Endothelial cell of umbilical vein (primary cell): Measurements from ENCODE around the gene DPP9. TPM values are rescaled to one million over a fixed set of nuclear protein-coding genes. Genes with fewer than 3 reads are reported as not detected.

Experiments
- BruUV-seq: library from RNA; stranded (reverse); fragments of 400-500 nt; replicated peaks from 2 replicates; lab custom pipeline; 2021; lab: Mats Ljungman, UMichigan
- CTCF ChIA-PET: fragments of 300-600, 350-600 bp; sonication (Branson Sonifier 250); formaldehyde crosslinking; loops from one replicate; lab custom pipeline; 2021; ENCODE audit warnings: antibody characterized with exemption, inconsistent platforms; lab: Charles Lee
- POLR2A ChIA-PET: fragments of 300-600, 350-600 bp; sonication (Branson Sonifier 250); formaldehyde crosslinking; loops from one replicate; lab custom pipeline; 2021; ENCODE audit warnings: antibody characterized with exemption, inconsistent platforms; lab: Charles Lee
- DNase-seq: peaks from one replicate; pipeline ENCODE4 v3.0.0-alpha.2; 2011; ENCODE audit warnings: low read depth, low spot score
- FAIRE-seq: peaks from 2 replicates; lab custom pipeline; 2011; peaks lifted over from hg19 to GRCh38; lab: Jason Lieb, UNC
- H2AFZ ChIP-seq: 2 replicates; pipeline ENCODE4 v1.6.0; 2012; ENCODE audit warnings: low read depth, low read length, control low read depth, inconsistent platforms
- H3K27ac ChIP-seq: 2 replicates; pipeline ENCODE4 v1.5.1; 2011; ENCODE audit warnings: low read depth, mild to moderate bottlenecking, control low read depth, low read length, moderate library complexity; ENCODE audit not compliant: insufficient read depth
- H3K27me3 ChIP-seq, 2 experiments: 2 replicates each; pipeline versions ENCODE4 v1.6.0 to v1.6.1; 2011; ENCODE audit warnings: low read length in 2 of 2, mixed read lengths in 1 of 2; ENCODE audit not compliant: control insufficient read depth in 2 of 2, insufficient read depth in 2 of 2
- H3K36me3 ChIP-seq, 2 experiments: 2 replicates in 1 of 2; 3 replicates in 1 of 2; pipeline ENCODE4 v1.5.1; 2011; ENCODE audit warnings: low read length in 2 of 2, mild to moderate bottlenecking in 1 of 2, moderate library complexity in 1 of 2; ENCODE audit not compliant: control insufficient read depth in 2 of 2, insufficient read depth in 2 of 2; ENCODE audit errors: extremely low read depth in 1 of 2
- H3K4me1 ChIP-seq: 3 replicates; pipeline ENCODE4 v1.5.1; 2011; ENCODE audit warnings: mild to moderate bottlenecking, low read length; ENCODE audit not compliant: control insufficient read depth, insufficient read depth; ENCODE audit errors: extremely low read depth
- H3K4me2 ChIP-seq: 2 replicates; pipeline ENCODE4 v1.6.1; 2011; ENCODE audit warnings: low read length, control low read depth, mixed read lengths; ENCODE audit not compliant: insufficient read depth
- H3K4me3 ChIP-seq, 3 experiments: fragments of 200-600 bp in 1 of 3; sonication (generic), shearing (Covaris generic) in 1 of 3; replicated peaks in 1 of 3; 2 replicates each; pipeline ENCODE4 v1.5.1; 2011 to 2016; ENCODE audit warnings: control low read depth in 3 of 3, low read length in 3 of 3, mild to moderate bottlenecking in 2 of 3, inconsistent platforms in 1 of 3, low read depth in 1 of 3, moderate library complexity in 1 of 3; ENCODE audit not compliant: insufficient read depth in 1 of 3
- H3K79me2 ChIP-seq: 2 replicates; pipeline ENCODE4 v1.6.0; 2012; ENCODE audit warnings: low read length, inconsistent platforms; ENCODE audit not compliant: control insufficient read depth, insufficient read depth
- H3K9ac ChIP-seq: replicated peaks from 2 replicates; pipeline ENCODE3; 2011; ENCODE audit warnings: low read length, control low read depth; ENCODE audit not compliant: insufficient read depth; ENCODE audit errors: extremely low read depth
- H3K9me1 ChIP-seq: replicated peaks from 3 replicates; pipeline ENCODE4 v1.6.0; 2011; ENCODE audit warnings: mild to moderate bottlenecking, low read length; ENCODE audit not compliant: control insufficient read depth, insufficient read depth; ENCODE audit errors: extremely low read depth
- H3K9me3 ChIP-seq: replicated peaks from 2 replicates; pipeline ENCODE4 v1.5.1; 2012; ENCODE audit warnings: low read length, inconsistent platforms; ENCODE audit not compliant: control insufficient read depth, insufficient read depth
- H4K20me1 ChIP-seq: replicated peaks from 2 replicates; pipeline ENCODE3; 2011; ENCODE audit warnings: mild to moderate bottlenecking, low read length; ENCODE audit not compliant: control insufficient read depth, insufficient read depth; ENCODE audit errors: extremely low read depth
- EZH2 ChIP-seq: IDR thresholded peaks from 2 replicates; pipeline ENCODE4 v1.6.1; 2012; ENCODE audit warnings: borderline replicate concordance, low read depth, mild to moderate bottlenecking, moderate library complexity, low read length, inconsistent platforms; ENCODE audit not compliant: severe bottlenecking
- FOS ChIP-seq: IDR thresholded peaks from 2 replicates; pipeline ENCODE4 v1.6.1; 2011; ENCODE audit warnings: mild to moderate bottlenecking, low read length, moderate library complexity, borderline replicate concordance; ENCODE audit not compliant: insufficient read depth
- GATA2 ChIP-seq: IDR thresholded peaks from 2 replicates; pipeline ENCODE4 v1.7.0; 2011; ENCODE audit warnings: low read depth, mild to moderate bottlenecking, moderate library complexity, mixed read lengths, low read length; ENCODE audit not compliant: insufficient read length, insufficient read depth
- JUN ChIP-seq: IDR thresholded peaks from 2 replicates; pipeline ENCODE4 v1.6.1; 2011; ENCODE audit warnings: borderline replicate concordance, low read depth; ENCODE audit not compliant: insufficient read length, insufficient read depth
- MAX ChIP-seq: IDR thresholded peaks from 2 replicates; pipeline ENCODE4 v1.6.1; 2011; ENCODE audit not compliant: insufficient read depth, insufficient read length
- POLR2A ChIP-seq: IDR thresholded peaks from 2 replicates; pipeline ENCODE4 v1.6.1; 2012; ENCODE audit warnings: low read depth, mild to moderate bottlenecking, control low read depth, low read length
- POLR2AphosphoS5 ChIP-seq: IDR thresholded peaks from 2 replicates; pipeline ENCODE4 v1.6.1; 2012; ENCODE audit warnings: low read depth, mild to moderate bottlenecking, control low read depth, low read length, moderate library complexity; ENCODE audit not compliant: insufficient read depth
- dilution Hi-C: fragments of 300-500 bp; cut with MboI; formaldehyde crosslinking; loops from one replicate; pipeline ENCODE4 v1.15.0; 2019; ENCODE audit warnings: low sequenced_read_pairs; ENCODE audit not compliant: extremely low pct_ligation_motif_present
- intact Hi-C: fragments of 100-400 bp; cut with micrococcal nuclease; formaldehyde crosslinking; loops from one replicate; pipeline ENCODE4 v1.10.0; 2022
- polyA plus RNA-seq, 4 experiments: library from polyadenylated mRNA; depleted of rRNA in 3 of 4; stranded (reverse) in 3 of 4; unstranded in 1 of 4; fragments of >200 nt; gene quantifications; 2 replicates each; pipeline versions ENCODE4 v1.2.1 to v1.2.3, GENCODE V29; 2011 to 2012; ENCODE audit warnings: missing spikeins in 1 of 4
- total RNA-seq: library from RNA; stranded (reverse); gene quantifications from 2 replicates; pipeline ENCODE4 v1.2.3, GENCODE V29; 2021

The DPP9 gene
- total and polyA plus RNA-seq, 2 donors (not counting 3 experiments of a cell fraction or from before 2014, with no cell fraction given) = 31.5 to 98.0 TPM

- no peaks in the 10 kb centered on the region for H4K20me1 ChIP-seq
- FAIRE-seq (peak; percentile 50), DNase-seq (no peak)
- POLR2A ChIA-PET = interaction anchor here (1.5 kb wide), 1 partner anchor 15 kb away, joined by 3 read pairs; no protein-coding TSS in a partner anchor
- peaks cover 23% of the 10 kb centered on the region for H3K4me1 ChIP-seq
- no peak for TF ChIP-seq JUN
- TF ChIP-seq EZH2 = no peak
- TF ChIP-seq POLR2A = no peak
- TF ChIP-seq GATA2 = no peak
- no peak for TF ChIP-seq POLR2AphosphoS5
- no peak for TF ChIP-seq MAX
- TF ChIP-seq FOS = no peak
- dilution Hi-C loops = no loop called here
- intact Hi-C loops = no loop called here
- no peak overlapping the region for H3K27ac ChIP-seq
- peaks cover 24% of the 10 kb centered on the region for H3K79me2 ChIP-seq
- no peak overlapping the region for H3K4me3 ChIP-seq
- no TSS peak for BruUV-seq
- no peaks in the 10 kb centered on the region for H3K9me1 ChIP-seq
- H3K9ac ChIP-seq = no peak overlapping the region
- no peak overlapping the region for H2AFZ ChIP-seq
- no peaks in the 10 kb centered on the region for H3K27me3 ChIP-seq
- peaks cover 0 to 21% of the 10 kb centered on the region in 2 experiments for H3K36me3 ChIP-seq
- no peak overlapping the region for H3K4me2 ChIP-seq
- no peaks in the 10 kb centered on the region for H3K9me3 ChIP-seq
- CTCF ChIA-PET = interaction anchor here (0.9 to 1.8 kb wide), 4 partner anchors 10 to 90 kb away, joined by 3 to 10 read pairs (median 4); partner anchors contain the start of gene SEMA6B
These were observed 74.1 kb downstream of the DPP9 start for GRCh38 chr19:4649392-4650047.
